ENCODE results near the gene PSEN2. TPM values are rescaled to one million over a fixed set of nuclear protein-coding genes. Genes with fewer than 3 reads are reported as not detected.
A peak's percentile ranks its signal among the peaks of the same experiment; 100 is the strongest.

Gene PSEN2
- total and polyA plus RNA-seq, 9 of the 15 experiments (the other 6 are each of a cell fraction or from before 2014, with no cell fraction given), result 2.3 to 21.5 (median 13.7) TPM

GRCh38 chr1:226939438-226940028 lies 69.1 kb downstream of the PSEN2 start (continued):
- TF ChIP-seq CBX8 (IDR thresholded peaks at IDR 0.05; ENCODE audit: borderline replicate concordance, extremely low read depth, low read depth, low read length, poor library complexity, severe bottlenecking) (no peak), POLR3A (IDR thresholded peaks at IDR 0.05; ENCODE audit: borderline replicate concordance, extremely low read depth, insufficient read depth, insufficient read length) (no peak), POLR2G (IDR thresholded peaks at IDR 0.05; ENCODE audit: low read depth, low read length) (peak; percentile 97), ZNF780A (CRISPR knock-in tag; IDR thresholded peaks at IDR 0.05) (no peak), NFE2 (IDR thresholded peaks at IDR 0.05; ENCODE audit: low read depth) (no peak), DEAF1 (CRISPR knock-in tag; IDR thresholded peaks at IDR 0.05) (no peak), TCF3 (CRISPR knock-in tag; IDR thresholded peaks at IDR 0.05) (no peak; the same call in 1 of the 2 replicates), TEAD4 (IDR thresholded peaks at IDR 0.05; ENCODE audit: low read length) (peak; percentile 41; the same call in 1 of the 2 replicates), TEAD4 (CRISPR knock-in tag; IDR thresholded peaks at IDR 0.05; ENCODE audit: borderline replicate concordance) (peak; percentile 93), MYC (IDR thresholded peaks at IDR 0.05; ENCODE audit: low read depth, low read length) (no peak), MYC (CRISPR knock-in tag; IDR thresholded peaks at IDR 0.05; ENCODE audit: borderline replicate concordance, low read depth) (peak; percentile 95), SMARCC2 (IDR thresholded peaks at IDR 0.05; ENCODE audit: low read depth) (no peak; the same call in 1 of the 2 replicates), ZNF274 (IDR thresholded peaks at IDR 0.05; ENCODE audit: borderline replicate concordance, low read depth, low read length) (no peak), MEF2D (tag; conservative IDR thresholded peaks at IDR 0.05; ENCODE audit: low read depth) (no peak), ZNF318 (IDR thresholded peaks at IDR 0.05; ENCODE audit: borderline replicate concordance in 1 of 2, low read depth in 1 of 2) (no peak)
- TF ChIP-seq, protein P1, sequence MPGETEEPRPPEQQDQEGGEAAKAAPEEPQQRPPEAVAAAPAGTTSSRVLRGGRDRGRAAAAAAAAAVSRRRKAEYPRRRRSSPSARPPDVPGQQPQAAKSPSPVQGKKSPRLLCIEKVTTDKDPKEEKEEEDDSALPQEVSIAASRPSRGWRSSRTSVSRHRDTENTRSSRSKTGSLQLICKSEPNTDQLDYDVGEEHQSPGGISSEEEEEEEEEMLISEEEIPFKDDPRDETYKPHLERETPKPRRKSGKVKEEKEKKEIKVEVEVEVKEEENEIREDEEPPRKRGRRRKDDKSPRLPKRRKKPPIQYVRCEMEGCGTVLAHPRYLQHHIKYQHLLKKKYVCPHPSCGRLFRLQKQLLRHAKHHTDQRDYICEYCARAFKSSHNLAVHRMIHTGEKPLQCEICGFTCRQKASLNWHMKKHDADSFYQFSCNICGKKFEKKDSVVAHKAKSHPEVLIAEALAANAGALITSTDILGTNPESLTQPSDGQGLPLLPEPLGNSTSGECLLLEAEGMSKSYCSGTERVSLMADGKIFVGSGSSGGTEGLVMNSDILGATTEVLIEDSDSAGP (CRISPR knock-in tag; IDR thresholded peaks at IDR 0.05), result peak; percentile 81; the same call in 1 of the 2 replicates
